SH-SY5Y (cell line): ENCODE results near the gene RAB40A.

ENCODE experiments used
- GATA2 ChIP-seq: IDR thresholded peaks from 2 replicates; pipeline ENCODE4 v1.6.1; 2011; ENCODE audit warnings: mild to moderate bottlenecking, low read depth, low read length
- GATA3 ChIP-seq: IDR thresholded peaks from 2 replicates; pipeline ENCODE4 v1.6.1; 2011; ENCODE audit warnings: low read depth, mild to moderate bottlenecking, low read length, moderate library complexity

- TF ChIP-seq GATA3: no peak
- no peak for TF ChIP-seq GATA2
These were observed 16.8 kb upstream of the RAB40A start for GRCh38 chrX:103536071-103536470.
